ENCODE data around the gene NR5A2.
A peak's percentile ranks its signal among the peaks of the same experiment; 100 is the strongest.

The NR5A2 gene

GRCh38 chr1:200027264-200027823 is at the start of gene NR5A2:
Gene NR5A2, plus strand, starts transcription at chr1:200027710. Its CDS starts 138 bp downstream, at chr1:200027848.
- Mint-ChIP-seq H3K27ac (no peak within 1 kb of the TSS), H3K9me3 (ENCODE audit: low read depth) (no peaks in the 10 kb centered on the region), H3K27me3 (peaks cover 34% of the 10 kb centered on the region), H3K4me3 (peak within 1 kb of the TSS; percentile 75), H3K4me1 (ENCODE audit: low read depth) (peaks cover 7% of the 10 kb centered on the region), H3K36me3 (no peaks in the 10 kb centered on the region)

- Mint-ChIP-seq H3K9me3 (ENCODE audit: low read depth) (no peaks in the 10 kb centered on the region), H3K36me3 (no peaks in the 10 kb centered on the region), H3K4me3 (no peak overlapping the region), H3K27ac (no peak overlapping the region), H3K27me3 (no peaks in the 10 kb centered on the region), H3K4me1 (ENCODE audit: low read depth) (no peaks in the 10 kb centered on the region)
Observed at GRCh38 chr1:199978408-199978940, 49.0 kb upstream of the NR5A2 start.

GRCh38 chr1:199979071-199979470 is 48.4 kb upstream of the NR5A2 start:
- H3K27ac Mint-ChIP-seq = no peak overlapping the region
- H3K27me3 Mint-ChIP-seq = no peaks in the 10 kb centered on the region
- H3K9me3 Mint-ChIP-seq (ENCODE audit: low read depth) = no peaks in the 10 kb centered on the region
- H3K4me1 Mint-ChIP-seq (ENCODE audit: low read depth) = no peaks in the 10 kb centered on the region
- no peak overlapping the region for H3K4me3 Mint-ChIP-seq
- H3K36me3 Mint-ChIP-seq = no peaks in the 10 kb centered on the region

GRCh38 chr1:199981584-199981983 is 45.9 kb upstream of the NR5A2 start:
- Mint-ChIP-seq H3K4me3 (no peak overlapping the region), H3K27ac (no peak overlapping the region), H3K9me3 (ENCODE audit: low read depth) (no peaks in the 10 kb centered on the region), H3K36me3 (no peaks in the 10 kb centered on the region), H3K27me3 (no peaks in the 10 kb centered on the region), H3K4me1 (ENCODE audit: low read depth) (no peaks in the 10 kb centered on the region)

GRCh38 chr1:199982606-199983005 is 44.9 kb upstream of the NR5A2 start:
- H3K4me1 Mint-ChIP-seq (ENCODE audit: low read depth) = no peaks in the 10 kb centered on the region
- H3K27me3 Mint-ChIP-seq = no peaks in the 10 kb centered on the region
- no peaks in the 10 kb centered on the region for H3K9me3 Mint-ChIP-seq (ENCODE audit: low read depth)
- H3K4me3 Mint-ChIP-seq = no peak overlapping the region
- H3K36me3 Mint-ChIP-seq = no peaks in the 10 kb centered on the region
- H3K27ac Mint-ChIP-seq = no peak overlapping the region

- Mint-ChIP-seq H3K27me3 (no peaks in the 10 kb centered on the region), H3K4me1 (ENCODE audit: low read depth) (no peaks in the 10 kb centered on the region), H3K9me3 (ENCODE audit: low read depth) (no peaks in the 10 kb centered on the region), H3K4me3 (no peak overlapping the region), H3K27ac (no peak overlapping the region), H3K36me3 (no peaks in the 10 kb centered on the region)
Observed at GRCh38 chr1:199983531-199983930, 44.0 kb upstream of the NR5A2 start.

- Mint-ChIP-seq H3K4me3 (no peak overlapping the region), H3K27me3 (no peaks in the 10 kb centered on the region), H3K9me3 (ENCODE audit: low read depth) (no peaks in the 10 kb centered on the region), H3K36me3 (no peaks in the 10 kb centered on the region), H3K27ac (no peak overlapping the region), H3K4me1 (ENCODE audit: low read depth) (no peaks in the 10 kb centered on the region)
Observed at GRCh38 chr1:199995096-199995685, 32.3 kb upstream of the NR5A2 start.

- Mint-ChIP-seq H3K9me3 (ENCODE audit: low read depth) (no peaks in the 10 kb centered on the region), H3K36me3 (no peaks in the 10 kb centered on the region), H3K27ac (no peak overlapping the region), H3K4me3 (no peak overlapping the region), H3K27me3 (no peaks in the 10 kb centered on the region), H3K4me1 (ENCODE audit: low read depth) (no peaks in the 10 kb centered on the region)
Observed at GRCh38 chr1:200005165-200005564, 22.3 kb upstream of the NR5A2 start.

- H3K36me3 Mint-ChIP-seq = no peaks in the 10 kb centered on the region
- H3K27ac Mint-ChIP-seq = no peak overlapping the region
- no peaks in the 10 kb centered on the region for H3K4me1 Mint-ChIP-seq (ENCODE audit: low read depth)
- H3K4me3 Mint-ChIP-seq = no peak overlapping the region
- H3K27me3 Mint-ChIP-seq = no peaks in the 10 kb centered on the region
- H3K9me3 Mint-ChIP-seq (ENCODE audit: low read depth) = no peaks in the 10 kb centered on the region
Observed at GRCh38 chr1:200006711-200007110, 20.8 kb upstream of the NR5A2 start.

- Mint-ChIP-seq H3K4me3 (no peak overlapping the region), H3K27ac (no peak overlapping the region), H3K36me3 (no peaks in the 10 kb centered on the region), H3K4me1 (ENCODE audit: low read depth) (no peaks in the 10 kb centered on the region), H3K27me3 (no peaks in the 10 kb centered on the region), H3K9me3 (ENCODE audit: low read depth) (no peaks in the 10 kb centered on the region)
Observed at GRCh38 chr1:200015811-200016210, 11.7 kb upstream of the NR5A2 start.

GRCh38 chr1:200021577-200022238 is 5.8 kb upstream of the NR5A2 start:
- H3K4me3 Mint-ChIP-seq = no peak overlapping the region
- no peaks in the 10 kb centered on the region for H3K9me3 Mint-ChIP-seq (ENCODE audit: low read depth)
- H3K4me1 Mint-ChIP-seq (ENCODE audit: low read depth) = no peaks in the 10 kb centered on the region

GRCh38 chr1:200022239-200022804 is 5.2 kb upstream of the NR5A2 start:
- no peak overlapping the region for H3K27ac Mint-ChIP-seq
- H3K4me1 Mint-ChIP-seq (ENCODE audit: low read depth) = no peaks in the 10 kb centered on the region
- H3K4me3 Mint-ChIP-seq = no peak overlapping the region
- H3K36me3 Mint-ChIP-seq = no peaks in the 10 kb centered on the region
- H3K9me3 Mint-ChIP-seq (ENCODE audit: low read depth) = no peaks in the 10 kb centered on the region
- peaks cover 13% of the 10 kb centered on the region for H3K27me3 Mint-ChIP-seq

More at GRCh38 chr1:200021577-200022238, 5.8 kb upstream of the NR5A2 start:
- peaks cover 8% of the 10 kb centered on the region for H3K27me3 Mint-ChIP-seq
- H3K27ac Mint-ChIP-seq = no peak overlapping the region
- no peaks in the 10 kb centered on the region for H3K36me3 Mint-ChIP-seq

GRCh38 chr1:200028586-200029034 is 1.1 kb downstream of the NR5A2 start:
- no peak overlapping the region for H3K27ac Mint-ChIP-seq
- no peaks in the 10 kb centered on the region for H3K9me3 Mint-ChIP-seq (ENCODE audit: low read depth)

GRCh38 chr1:200029035-200029821 is 1.7 kb downstream of the NR5A2 start:
- Mint-ChIP-seq H3K27me3 (peaks cover 30% of the 10 kb centered on the region), H3K27ac (no peak overlapping the region), H3K36me3 (no peaks in the 10 kb centered on the region), H3K4me3 (peak overlapping the region; percentile 75), H3K9me3 (ENCODE audit: low read depth) (no peaks in the 10 kb centered on the region), H3K4me1 (ENCODE audit: low read depth) (peaks cover 7% of the 10 kb centered on the region)

More at GRCh38 chr1:200028586-200029034, 1.1 kb downstream of the NR5A2 start:
- peaks cover 7% of the 10 kb centered on the region for H3K4me1 Mint-ChIP-seq (ENCODE audit: low read depth)
- H3K27me3 Mint-ChIP-seq = peaks cover 35% of the 10 kb centered on the region
- H3K36me3 Mint-ChIP-seq = no peaks in the 10 kb centered on the region
- H3K4me3 Mint-ChIP-seq = peak overlapping the region; percentile 75
